ENCODE results near the gene MYO18B. TPM values are rescaled to one million over a fixed set of nuclear protein-coding genes. Genes with fewer than 3 reads are reported as not detected.

MYO18B gene
- total RNA-seq, 1 donor = under 0.01 TPM

DNA sequence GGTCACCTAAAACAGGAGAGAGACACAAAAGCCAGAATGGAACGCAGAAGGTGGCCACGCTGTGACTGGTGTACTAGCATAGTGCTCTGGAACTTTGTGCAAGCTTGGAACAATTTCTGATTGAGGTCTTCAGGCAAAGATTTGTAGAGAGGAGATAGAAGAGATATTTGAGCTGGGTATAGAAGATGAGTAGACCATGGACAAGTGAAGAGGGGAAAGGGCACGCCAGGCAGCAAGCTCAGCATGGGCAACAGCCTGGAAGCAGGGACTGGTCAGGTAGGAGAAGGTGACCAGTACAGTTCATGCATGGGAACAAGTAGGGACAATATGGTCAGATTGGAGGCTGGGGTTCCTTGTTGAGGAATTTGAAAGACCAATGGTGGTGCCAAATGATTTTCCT, 24.4 kb downstream of the MYO18B start:
- no peak for DNase-seq (ENCODE audit: low read depth)

DNA sequence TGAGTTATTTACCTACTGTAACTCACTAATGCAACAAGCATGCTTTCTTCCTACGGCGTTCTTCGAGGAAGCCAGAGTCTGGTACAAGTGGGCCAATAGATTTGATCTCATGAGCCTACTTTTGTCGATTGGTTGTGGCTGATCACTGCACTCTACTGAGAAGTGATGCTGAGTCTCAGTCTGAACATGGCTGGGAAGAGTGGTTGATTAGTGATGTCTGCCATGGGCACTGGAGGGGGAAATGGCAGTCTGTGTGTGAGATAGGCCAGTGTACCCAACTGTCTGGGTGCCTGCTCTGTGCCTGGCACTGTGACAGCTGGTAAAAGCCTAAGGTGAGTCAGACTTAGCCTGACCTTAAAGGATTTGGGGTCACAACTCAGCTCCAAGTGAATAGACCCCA, 28.3 kb downstream of the MYO18B start:
- TF ChIP-seq, protein P1, sequence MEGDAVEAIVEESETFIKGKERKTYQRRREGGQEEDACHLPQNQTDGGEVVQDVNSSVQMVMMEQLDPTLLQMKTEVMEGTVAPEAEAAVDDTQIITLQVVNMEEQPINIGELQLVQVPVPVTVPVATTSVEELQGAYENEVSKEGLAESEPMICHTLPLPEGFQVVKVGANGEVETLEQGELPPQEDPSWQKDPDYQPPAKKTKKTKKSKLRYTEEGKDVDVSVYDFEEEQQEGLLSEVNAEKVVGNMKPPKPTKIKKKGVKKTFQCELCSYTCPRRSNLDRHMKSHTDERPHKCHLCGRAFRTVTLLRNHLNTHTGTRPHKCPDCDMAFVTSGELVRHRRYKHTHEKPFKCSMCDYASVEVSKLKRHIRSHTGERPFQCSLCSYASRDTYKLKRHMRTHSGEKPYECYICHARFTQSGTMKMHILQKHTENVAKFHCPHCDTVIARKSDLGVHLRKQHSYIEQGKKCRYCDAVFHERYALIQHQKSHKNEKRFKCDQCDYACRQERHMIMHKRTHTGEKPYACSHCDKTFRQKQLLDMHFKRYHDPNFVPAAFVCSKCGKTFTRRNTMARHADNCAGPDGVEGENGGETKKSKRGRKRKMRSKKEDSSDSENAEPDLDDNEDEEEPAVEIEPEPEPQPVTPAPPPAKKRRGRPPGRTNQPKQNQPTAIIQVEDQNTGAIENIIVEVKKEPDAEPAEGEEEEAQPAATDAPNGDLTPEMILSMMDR (IDR thresholded peaks at IDR 0.05; ENCODE audit: insufficient read depth, low read depth, low read length) = no peak
- DNase-seq (ENCODE audit: low read depth) = no peak
- H3K4me3 ChIP-seq (ENCODE audit: low read depth, low read length) = no peak overlapping the region

More for the DNA sequence above, 24.4 kb downstream of the MYO18B start:
- H3K4me3 ChIP-seq (ENCODE audit: low read depth, low read length) = no peak overlapping the region
- TF ChIP-seq, protein P1 (IDR thresholded peaks at IDR 0.05; ENCODE audit: insufficient read depth, low read depth, low read length) = no peak

DNA sequence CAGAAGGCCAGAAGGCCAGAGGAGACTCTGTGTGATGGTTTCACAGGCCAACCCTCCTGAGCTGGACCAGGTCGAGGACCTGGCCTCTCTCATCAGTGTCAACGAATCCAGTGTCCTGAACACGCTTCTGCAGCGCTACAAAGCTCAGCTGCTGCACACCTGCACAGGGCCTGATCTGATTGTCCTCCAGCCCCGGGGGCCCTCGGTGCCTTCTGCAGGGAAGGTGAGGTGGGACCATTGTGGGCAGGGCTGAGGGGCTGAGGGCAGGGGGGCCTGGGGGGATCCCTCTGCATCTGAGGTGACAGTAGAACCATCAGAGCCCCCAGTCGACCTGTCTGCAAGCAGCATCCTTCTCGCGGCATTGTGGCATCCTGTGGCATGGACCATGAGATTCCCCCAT, 30.3 kb downstream of the MYO18B start:
- DNase-seq (ENCODE audit: low read depth) = no peak
- TF ChIP-seq, protein P1 (IDR thresholded peaks at IDR 0.05; ENCODE audit: insufficient read depth, low read depth, low read length) = no peak
- H3K4me3 ChIP-seq (ENCODE audit: low read depth, low read length) = no peak overlapping the region

DNA sequence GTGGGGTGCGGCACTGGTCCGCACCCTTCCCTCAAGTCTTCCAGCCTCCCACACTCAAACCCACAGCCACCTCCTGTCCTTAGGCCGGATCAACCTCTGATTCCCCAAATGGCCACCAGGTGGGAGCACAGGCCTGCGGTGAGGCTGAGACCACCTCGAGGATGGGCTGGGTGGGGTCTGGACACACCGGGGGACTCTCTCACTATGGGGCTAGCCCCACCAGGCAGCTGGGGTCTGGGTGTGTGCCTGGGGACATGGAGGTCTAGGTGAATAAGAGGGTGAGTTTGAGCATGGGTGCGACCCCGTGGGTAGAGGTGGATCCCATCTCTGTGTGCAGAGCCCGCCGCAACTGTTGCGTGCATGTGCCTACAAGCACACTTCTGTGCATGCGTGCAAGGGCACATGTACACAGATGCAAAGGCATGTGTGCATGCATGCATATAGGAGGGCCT, 32.6 kb downstream of the MYO18B start:
- no peak overlapping the region for H3K4me3 ChIP-seq (ENCODE audit: low read depth, low read length)
- no peak for DNase-seq (ENCODE audit: low read depth)
- TF ChIP-seq, protein P1 (IDR thresholded peaks at IDR 0.05; ENCODE audit: insufficient read depth, low read depth, low read length) = peak; percentile 61

DNA sequence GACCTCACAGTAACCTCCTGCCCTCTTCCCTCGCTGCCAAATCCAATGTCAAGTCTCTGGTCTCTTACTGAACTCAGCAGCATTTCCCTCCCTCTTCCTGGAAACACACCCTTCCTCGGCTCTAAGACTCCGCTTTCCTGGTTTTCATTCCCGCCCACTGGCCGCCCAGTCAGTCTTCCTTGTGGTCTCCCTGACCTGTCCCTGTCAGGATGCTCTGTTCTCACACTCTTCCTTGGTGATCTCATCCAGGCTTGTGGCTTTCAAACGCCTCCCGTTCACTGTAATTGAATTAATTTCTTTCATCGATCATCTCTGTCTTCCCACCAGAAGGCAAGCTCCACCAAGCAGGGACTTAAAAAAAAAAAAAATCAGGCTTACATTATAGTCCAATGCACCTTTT, 33.5 kb downstream of the MYO18B start:
- TF ChIP-seq, protein P1 (IDR thresholded peaks at IDR 0.05; ENCODE audit: insufficient read depth, low read depth, low read length) = no peak
- peak; percentile 12 for DNase-seq (ENCODE audit: low read depth)
- no peak overlapping the region for H3K4me3 ChIP-seq (ENCODE audit: low read depth, low read length)

DNA sequence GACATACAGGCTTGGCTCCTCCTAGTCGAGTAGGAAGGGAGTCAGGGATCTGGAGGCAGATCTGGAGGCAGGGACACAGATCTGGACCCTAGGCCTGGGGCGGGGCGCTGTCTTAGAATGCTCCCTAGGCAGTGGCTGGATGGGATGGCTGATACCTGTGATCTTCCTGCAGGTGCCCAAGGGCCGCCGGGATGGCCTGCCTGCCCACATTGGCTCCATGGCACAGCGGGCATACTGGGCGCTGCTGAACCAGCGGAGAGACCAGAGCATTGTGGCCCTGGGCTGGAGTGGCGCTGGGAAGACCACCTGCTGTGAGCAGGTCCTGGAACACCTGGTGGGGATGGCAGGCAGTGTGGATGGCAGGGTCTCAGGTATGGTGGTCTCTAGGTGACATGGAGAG, 35.4 kb downstream of the MYO18B start:
- DNase-seq (ENCODE audit: low read depth) = no peak
- H3K4me3 ChIP-seq (ENCODE audit: low read depth, low read length) = no peak overlapping the region
- TF ChIP-seq, protein P1 (IDR thresholded peaks at IDR 0.05; ENCODE audit: insufficient read depth, low read depth, low read length) = no peak

DNA sequence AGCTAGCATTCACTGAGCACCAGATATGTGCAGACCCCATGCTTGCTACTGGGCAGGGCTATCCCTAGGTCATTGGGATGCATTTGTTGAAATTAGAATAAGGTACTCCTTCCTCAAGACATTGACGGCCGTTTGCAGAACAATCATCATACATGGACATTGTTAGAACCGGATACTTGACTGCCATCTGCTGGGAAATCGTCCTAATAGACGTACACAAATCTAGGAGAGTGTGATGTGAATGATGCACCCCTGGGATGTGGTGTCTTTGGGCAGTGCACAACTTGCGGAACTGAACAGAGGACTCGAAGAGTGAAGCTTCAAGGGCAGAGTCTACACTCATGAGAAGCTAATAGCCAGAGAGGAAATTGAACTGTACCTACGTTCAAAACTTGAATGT, 35.9 kb downstream of the MYO18B start:
- no peak overlapping the region for H3K4me3 ChIP-seq (ENCODE audit: low read depth, low read length)
- DNase-seq (ENCODE audit: low read depth) = peak; percentile 38
- TF ChIP-seq, protein P1 (IDR thresholded peaks at IDR 0.05; ENCODE audit: insufficient read depth, low read depth, low read length) = peak; percentile 40
